GM23338 (cell line): ENCODE data around the gene PAM16. TPM values are rescaled to one million over a fixed set of nuclear protein-coding genes. Genes with fewer than 3 reads are reported as not detected.

Source experiments
- ATAC-seq: fragments of 200-7000 bp; cut with Tn5 transposase; 3 replicates; pipeline ENCODE4 v1.9.1; 2020
- DNase-seq: peaks from one replicate; pipeline ENCODE4 v3.0.0-alpha.2; 2015; ENCODE audit warnings: low spot score
- H2AFZ ChIP-seq: fragments of 200-600 bp; sonication (generic); 2 replicates; pipeline ENCODE4 v1.8.0; 2016; ENCODE audit warnings: antibody characterized with exemption, mild to moderate bottlenecking, moderate library complexity
- H3F3A ChIP-seq: fragments of 200-600 bp; sonication (generic); replicated peaks from 2 replicates; pipeline ENCODE4 v1.8.0; 2017; ENCODE audit warnings: antibody characterized with exemption, mixed run types, low read depth
- H3K27ac ChIP-seq: fragments of 200-600 bp; sonication (generic); 2 replicates; pipeline ENCODE4 v1.6.1; 2016; ENCODE audit warnings: low read depth
- H3K27me3 ChIP-seq: fragments of 200-600 bp; sonication (generic); 2 replicates; pipeline ENCODE4 v1.8.0; 2016; ENCODE audit warnings: mild to moderate bottlenecking, mixed run types, moderate library complexity; ENCODE audit not compliant: insufficient read depth
- H3K36me3 ChIP-seq: fragments of 200-600 bp; sonication (generic); 2 replicates; pipeline ENCODE4 v1.8.0; 2016; ENCODE audit warnings: mild to moderate bottlenecking; ENCODE audit not compliant: insufficient read depth
- H3K4me1 ChIP-seq: fragments of 200-600 bp; sonication (generic); 2 replicates; pipeline ENCODE4 v1.8.0; 2016; ENCODE audit warnings: mild to moderate bottlenecking, moderate library complexity; ENCODE audit not compliant: insufficient read depth
- H3K4me2 ChIP-seq: fragments of 200-600 bp; sonication (generic); 2 replicates; pipeline ENCODE4 v1.7.1; 2017; ENCODE audit warnings: mixed run types
- H3K4me3 ChIP-seq: fragments of 200-600 bp; sonication (generic); 2 replicates; pipeline ENCODE4 v1.6.1; 2016; ENCODE audit warnings: mixed run types
- H3K79me2 ChIP-seq: fragments of 200-600 bp; sonication (generic); replicated peaks from 2 replicates; pipeline ENCODE4 v1.8.0; 2017; ENCODE audit warnings: mild to moderate bottlenecking; ENCODE audit not compliant: insufficient read depth
- H3K9me2 ChIP-seq: fragments of 200-600 bp; sonication (generic); 2 replicates; pipeline ENCODE4 v1.8.0; 2017; ENCODE audit not compliant: insufficient read depth
- H4K20me1 ChIP-seq: fragments of 200-600 bp; sonication (generic); replicated peaks from 2 replicates; pipeline ENCODE4 v1.8.0; 2017; ENCODE audit warnings: mild to moderate bottlenecking; ENCODE audit not compliant: insufficient read depth
- H3K27ac Mint-ChIP-seq: 2 replicates; pipeline ENCODE4 v1.8.0; 2020; ENCODE audit warnings: inconsistent platforms, mild to moderate bottlenecking, moderate library complexity, mixed read lengths
- H3K27me3 Mint-ChIP-seq: 3 replicates; pipeline ENCODE4 v1.8.0; 2022; ENCODE audit warnings: low read depth, mild to moderate bottlenecking, moderate library complexity, mixed read lengths, inconsistent platforms; ENCODE audit not compliant: insufficient read depth, poor library complexity
- H3K36me3 Mint-ChIP-seq: 3 replicates; pipeline ENCODE4 v1.8.0; 2021; ENCODE audit warnings: low read depth, mild to moderate bottlenecking, inconsistent platforms, moderate library complexity, mixed read lengths
- H3K4me1 Mint-ChIP-seq: 3 replicates; pipeline ENCODE4 v1.8.0; 2020; ENCODE audit warnings: mild to moderate bottlenecking, inconsistent platforms, mixed read lengths
- H3K4me3 Mint-ChIP-seq: 3 replicates; pipeline ENCODE4 v1.8.0; 2021; ENCODE audit warnings: moderate library complexity, mild to moderate bottlenecking, inconsistent platforms, mixed read lengths
- H3K9me3 Mint-ChIP-seq: 3 replicates; pipeline ENCODE4 v1.8.0; 2020; ENCODE audit warnings: moderate library complexity, mild to moderate bottlenecking, inconsistent platforms, mixed read lengths
- CREB1 ChIP-seq: fragments of 250-450 bp; sonication (Bioruptor Pico); IDR thresholded peaks from 2 replicates; pipeline ENCODE4 v1.5.0; 2020; ENCODE audit warnings: low read depth, mild to moderate bottlenecking, moderate library complexity
- EZH2 ChIP-seq: fragments of 200-600 bp; sonication (generic); IDR thresholded peaks from one replicate; pipeline ENCODE4 v1.8.0; 2017; ENCODE audit warnings: antibody characterized with exemption, mild to moderate bottlenecking, low read depth; ENCODE audit not compliant: unreplicated experiment
- EZH2phosphoT487 ChIP-seq: fragments of 200-600 bp; sonication (generic); IDR thresholded peaks from one replicate; pipeline ENCODE4 v1.8.1; 2018; ENCODE audit warnings: antibody characterized with exemption; ENCODE audit not compliant: unreplicated experiment
- JUNB ChIP-seq: IDR thresholded peaks from one replicate; pipeline ENCODE4 v1.6.1; 2016; ENCODE audit warnings: antibody characterized with exemption; ENCODE audit not compliant: unreplicated experiment
- NANOG ChIP-seq: IDR thresholded peaks from 2 replicates; pipeline ENCODE4 v1.6.1; 2016; ENCODE audit warnings: antibody characterized with exemption, borderline replicate concordance
- POLR2AphosphoS5 ChIP-seq: IDR thresholded peaks from 2 replicates; pipeline ENCODE4 v1.6.1; 2016; ENCODE audit warnings: antibody characterized with exemption, low read depth
- REST ChIP-seq: IDR thresholded peaks from one replicate; pipeline ENCODE4 v1.6.1; 2018; ENCODE audit warnings: antibody characterized with exemption; ENCODE audit not compliant: unreplicated experiment
- STAT1 ChIP-seq: IDR thresholded peaks from one replicate; pipeline ENCODE4 v1.6.1; 2016; ENCODE audit warnings: antibody characterized with exemption; ENCODE audit not compliant: unreplicated experiment
- ZNF114 ChIP-seq: fragments of 250-450 bp; sonication (Bioruptor Pico); IDR thresholded peaks from 2 replicates; pipeline ENCODE4 v1.5.0; 2020; ENCODE audit warnings: mild to moderate bottlenecking, moderate library complexity
- ZNF331 ChIP-seq: fragments of 250-450 bp; sonication (Bioruptor Pico); IDR thresholded peaks from 2 replicates; pipeline ENCODE4 v1.5.0; 2020; ENCODE audit warnings: low read depth, mild to moderate bottlenecking, moderate library complexity
- ZNF462 ChIP-seq: fragments of 250-450 bp; sonication (Bioruptor Pico); IDR thresholded peaks from 2 replicates; pipeline ENCODE4 v1.5.0; 2020; ENCODE audit warnings: mild to moderate bottlenecking, moderate library complexity
- polyA plus RNA-seq: library from polyadenylated mRNA; unstranded; fragments of >200 nt; fragmentation: Nextera tagmentation; extraction: Ambion mirVana; gene quantifications from 2 replicates; pipeline ENCODE4 v1.2.1, GENCODE V29; 2016
- total RNA-seq: library from RNA; depleted of rRNA; stranded (reverse); fragments of >200 nt; shearing (Covaris generic); gene quantifications from 2 replicates; pipeline ENCODE4 v1.2.3, GENCODE V29; 2014
- TF ChIP-seq, protein P1 (sequence below), 2 experiments: fragments of 200-600 bp in 1 of 2; sonication (generic) in 1 of 2; conservative IDR thresholded peaks; 2 replicates each; pipeline versions ENCODE4 v1.5.1 to v1.6.1; 2016 to 2017; ENCODE audit warnings: antibody characterized with exemption in 2 of 2, low read depth in 2 of 2, mild to moderate bottlenecking in 2 of 2, moderate library complexity in 1 of 2
- TF ChIP-seq, protein P2 (sequence below): IDR thresholded peaks from 2 replicates; pipeline ENCODE4 v1.6.1; 2016; ENCODE audit warnings: antibody characterized with exemption

The PAM16 gene
- total and polyA plus RNA-seq, 2 experiments from 2014 or later, result 84.1 to 283 TPM

DNA sequence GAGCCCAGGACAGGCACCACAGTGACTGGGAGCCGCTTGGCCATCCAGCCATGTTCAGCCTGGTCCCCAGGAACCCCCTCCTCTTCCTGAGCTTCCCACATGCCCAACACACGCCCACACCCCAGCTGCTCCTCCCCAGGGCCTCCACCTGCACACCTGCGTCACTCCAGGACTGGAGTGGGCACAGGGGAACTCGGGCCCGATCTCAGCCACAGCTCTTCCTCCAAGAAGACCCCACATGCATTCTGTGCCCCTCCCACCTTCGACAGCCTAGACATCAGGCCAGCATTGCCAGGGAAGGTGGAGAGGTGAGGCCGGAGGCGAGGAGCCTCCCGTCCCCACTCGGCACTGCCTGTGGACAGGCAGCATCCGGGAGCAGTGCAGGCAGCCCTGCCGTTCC, 14.5 kb upstream of the PAM16 start:
- Histone ChIP-seq H3K27ac (no peak overlapping the region), H3K4me2 (no peak overlapping the region), H3K4me1 (no peaks in the 10 kb centered on the region), H3F3A (peaks cover under 1% of the 10 kb centered on the region; the same call in 1 of the 2 replicates), H3K9me2 (no peaks in the 10 kb centered on the region), H3K4me3 (no peak overlapping the region), H3K36me3 (no peaks in the 10 kb centered on the region), H3K27me3 (no peaks in the 10 kb centered on the region), H4K20me1 (no peaks in the 10 kb centered on the region), H3K79me2 (no peaks in the 10 kb centered on the region), H2AFZ (no peak overlapping the region)
- no peak for DNase-seq
- Mint-ChIP-seq H3K36me3 (no peaks in the 10 kb centered on the region), H3K27me3 (peaks cover 5% of the 10 kb centered on the region), H3K27ac (no peak overlapping the region; the same call in 1 of the 2 replicates), H3K4me1 (no peaks in the 10 kb centered on the region; the same call in 1 of the 3 replicates), H3K9me3 (no peaks in the 10 kb centered on the region), H3K4me3 (no peak overlapping the region)
- TF ChIP-seq, protein P1, sequence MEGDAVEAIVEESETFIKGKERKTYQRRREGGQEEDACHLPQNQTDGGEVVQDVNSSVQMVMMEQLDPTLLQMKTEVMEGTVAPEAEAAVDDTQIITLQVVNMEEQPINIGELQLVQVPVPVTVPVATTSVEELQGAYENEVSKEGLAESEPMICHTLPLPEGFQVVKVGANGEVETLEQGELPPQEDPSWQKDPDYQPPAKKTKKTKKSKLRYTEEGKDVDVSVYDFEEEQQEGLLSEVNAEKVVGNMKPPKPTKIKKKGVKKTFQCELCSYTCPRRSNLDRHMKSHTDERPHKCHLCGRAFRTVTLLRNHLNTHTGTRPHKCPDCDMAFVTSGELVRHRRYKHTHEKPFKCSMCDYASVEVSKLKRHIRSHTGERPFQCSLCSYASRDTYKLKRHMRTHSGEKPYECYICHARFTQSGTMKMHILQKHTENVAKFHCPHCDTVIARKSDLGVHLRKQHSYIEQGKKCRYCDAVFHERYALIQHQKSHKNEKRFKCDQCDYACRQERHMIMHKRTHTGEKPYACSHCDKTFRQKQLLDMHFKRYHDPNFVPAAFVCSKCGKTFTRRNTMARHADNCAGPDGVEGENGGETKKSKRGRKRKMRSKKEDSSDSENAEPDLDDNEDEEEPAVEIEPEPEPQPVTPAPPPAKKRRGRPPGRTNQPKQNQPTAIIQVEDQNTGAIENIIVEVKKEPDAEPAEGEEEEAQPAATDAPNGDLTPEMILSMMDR (conservative IDR thresholded peaks at IDR 0.05; ENCODE audit: low read depth in 2 of 2), result no peak
- TF ChIP-seq, protein P2, sequence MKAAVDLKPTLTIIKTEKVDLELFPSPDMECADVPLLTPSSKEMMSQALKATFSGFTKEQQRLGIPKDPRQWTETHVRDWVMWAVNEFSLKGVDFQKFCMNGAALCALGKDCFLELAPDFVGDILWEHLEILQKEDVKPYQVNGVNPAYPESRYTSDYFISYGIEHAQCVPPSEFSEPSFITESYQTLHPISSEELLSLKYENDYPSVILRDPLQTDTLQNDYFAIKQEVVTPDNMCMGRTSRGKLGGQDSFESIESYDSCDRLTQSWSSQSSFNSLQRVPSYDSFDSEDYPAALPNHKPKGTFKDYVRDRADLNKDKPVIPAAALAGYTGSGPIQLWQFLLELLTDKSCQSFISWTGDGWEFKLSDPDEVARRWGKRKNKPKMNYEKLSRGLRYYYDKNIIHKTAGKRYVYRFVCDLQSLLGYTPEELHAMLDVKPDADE, result no peak
- TF ChIP-seq STAT1 (no peak), REST (no peak), ZNF462 (CRISPR knock-in tag) (no peak), EZH2phosphoT487 (no peak), JUNB (no peak), EZH2 (no peak), POLR2AphosphoS5 (no peak), CREB1 (CRISPR knock-in tag) (no peak), NANOG (no peak), ZNF331 (no peak), ZNF114 (CRISPR knock-in tag) (no peak)
- no peak for ATAC-seq
